ENCODE results near the gene SH3GL2.
A peak's percentile ranks its signal among the peaks of the same experiment; 100 is the strongest.

SH3GL2 gene

DNA sequence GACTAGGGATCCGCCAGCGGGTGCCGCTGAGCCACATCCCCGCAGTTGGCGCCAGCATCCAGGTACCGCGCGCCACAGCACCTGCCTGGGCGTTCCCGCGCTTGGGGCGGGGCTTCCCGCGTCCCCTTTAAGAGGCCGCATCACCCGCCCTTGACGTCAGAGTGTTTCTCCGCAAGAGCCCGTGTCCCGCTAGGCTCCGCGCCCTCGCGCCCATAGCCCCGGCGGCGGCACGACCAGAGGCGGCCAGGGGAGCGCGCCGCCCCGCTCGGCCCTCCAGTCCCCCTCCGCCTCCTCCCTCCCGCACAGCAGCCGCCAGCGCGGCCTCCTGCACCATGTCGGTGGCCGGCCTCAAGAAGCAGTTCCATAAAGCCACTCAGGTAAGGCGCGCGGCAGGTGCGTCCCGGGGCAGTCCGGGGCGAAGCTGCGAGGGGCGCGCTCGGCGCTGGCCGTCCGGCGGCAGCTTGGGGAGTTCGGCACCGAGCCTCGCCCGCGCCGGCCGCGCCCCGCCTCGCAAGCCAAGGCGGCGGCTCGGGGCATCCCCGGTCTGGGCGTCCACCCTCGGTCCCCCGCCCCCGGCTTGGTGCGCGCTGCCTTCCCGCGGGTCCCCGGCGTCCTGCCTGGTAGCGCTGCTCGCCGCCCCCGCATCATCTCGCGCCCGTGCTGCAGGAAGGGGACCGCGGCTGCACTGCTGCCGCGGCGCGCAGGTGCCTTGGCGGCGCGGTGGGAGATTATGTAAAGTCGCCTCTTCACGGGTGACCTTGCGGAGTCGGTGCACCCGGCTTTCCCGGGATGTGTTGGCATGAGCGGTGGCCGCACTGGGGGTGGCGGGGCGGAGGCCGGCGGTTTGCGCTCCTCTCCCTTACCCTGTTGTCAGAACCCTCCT, at the start of gene SH3GL2:
SH3GL2 (plus strand) TSS at position 156 of the 883 bp plus-strand sequence.
- DNase-seq (ENCODE audit: low read depth), result no peak

GRCh38 chr9:17531642-17532254, 47.1 kb upstream of the SH3GL2 start:
- peak; percentile 26 for DNase-seq (ENCODE audit: low read depth)

DNA sequence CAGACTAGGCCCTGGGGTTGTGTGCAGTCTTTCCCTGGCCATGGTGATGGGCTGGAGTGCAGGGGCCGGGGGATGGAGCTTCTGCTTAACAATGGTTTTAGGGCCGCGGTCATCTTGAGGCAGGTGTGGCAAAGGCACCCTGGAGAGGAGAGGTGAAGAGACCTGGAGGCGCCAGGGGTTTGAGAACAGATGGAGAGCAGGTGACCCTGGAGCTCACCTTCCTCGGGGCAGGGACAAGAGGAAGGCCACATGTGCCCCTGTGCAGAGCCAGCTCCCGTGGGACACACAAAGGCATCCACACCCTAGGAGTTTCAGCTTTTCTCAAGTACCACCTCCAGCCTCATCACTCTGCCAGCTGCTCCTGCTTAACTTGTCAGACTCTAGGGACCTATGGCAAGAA, 46.4 kb upstream of the SH3GL2 start:
- no peak for DNase-seq (ENCODE audit: low read depth)

DNA sequence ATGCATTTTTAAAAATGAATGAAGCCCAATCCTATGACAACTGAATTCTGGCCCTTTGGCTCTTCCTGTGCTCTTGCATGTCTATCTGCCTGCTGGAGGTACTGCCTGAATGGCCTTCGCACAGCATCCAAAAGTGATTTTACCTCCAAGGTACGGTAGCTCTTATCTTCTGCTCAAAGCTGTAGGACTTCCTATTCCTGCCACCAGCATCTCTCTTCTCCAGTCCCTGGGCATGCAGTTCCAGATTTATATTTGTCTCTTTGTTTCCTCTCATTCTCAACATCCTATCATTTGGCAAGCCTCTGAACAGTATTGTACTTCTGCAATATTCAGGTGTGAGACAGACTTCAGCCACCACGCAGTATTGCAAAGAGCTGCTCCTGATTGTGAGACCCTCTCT, 43.7 kb upstream of the SH3GL2 start:
- no peak for DNase-seq (ENCODE audit: low read depth)

DNA sequence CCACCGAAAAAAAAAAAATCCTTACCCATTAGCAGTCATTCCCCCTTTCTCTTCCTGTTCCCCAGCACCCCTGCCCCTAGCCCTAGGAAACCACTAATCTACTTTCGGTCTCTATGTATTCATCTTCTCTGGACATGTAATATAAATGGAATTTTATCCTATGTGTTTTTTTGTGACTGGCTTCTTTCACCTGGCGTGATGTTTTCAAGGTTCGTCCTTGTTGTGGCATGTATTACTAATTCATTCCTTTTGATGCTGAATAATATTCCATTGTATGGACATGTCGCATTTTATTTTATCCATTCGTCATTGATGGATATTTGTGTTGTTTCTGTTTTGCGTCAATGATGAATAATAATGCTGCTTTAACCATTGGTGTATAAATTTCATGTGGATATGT, 42.8 kb upstream of the SH3GL2 start:
- no peak for DNase-seq (ENCODE audit: low read depth)

GRCh38 chr9:17551023-17551422, 27.8 kb upstream of the SH3GL2 start:
- DNase-seq (ENCODE audit: low read depth), result no peak

DNA sequence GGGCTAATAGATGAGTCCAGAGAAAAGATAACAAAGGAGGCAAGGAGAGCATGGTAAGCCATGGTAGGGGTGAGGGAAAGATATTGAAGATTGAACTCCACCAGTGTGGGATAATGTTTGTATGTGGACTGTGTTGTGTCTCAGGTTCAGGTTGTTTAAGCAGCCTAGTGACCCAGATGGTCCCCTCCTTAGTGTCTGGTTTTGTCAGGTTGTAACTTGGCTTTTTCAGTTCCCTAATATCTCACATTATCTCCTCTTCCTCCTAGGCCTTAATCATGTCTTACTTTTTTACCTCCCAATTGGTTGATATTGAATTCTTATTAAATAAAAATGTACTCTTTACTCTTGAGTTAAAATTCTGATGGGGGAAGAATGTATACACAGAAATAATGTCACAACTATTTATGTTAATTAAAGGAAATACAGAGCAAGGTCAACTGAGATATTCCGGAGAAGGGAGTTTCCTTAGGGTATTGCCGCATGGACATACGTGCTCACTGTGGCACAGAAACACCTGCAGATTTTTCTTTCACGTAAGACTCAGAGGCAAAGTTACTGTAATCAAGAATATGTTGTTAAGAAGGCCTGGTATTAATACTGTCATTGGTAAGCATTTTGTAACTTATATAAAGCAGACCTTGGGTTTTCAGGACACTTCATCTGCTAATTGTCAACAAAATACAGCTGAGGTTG, 23.4 kb upstream of the SH3GL2 start:
- DNase-seq (ENCODE audit: low read depth), result no peak

DNA sequence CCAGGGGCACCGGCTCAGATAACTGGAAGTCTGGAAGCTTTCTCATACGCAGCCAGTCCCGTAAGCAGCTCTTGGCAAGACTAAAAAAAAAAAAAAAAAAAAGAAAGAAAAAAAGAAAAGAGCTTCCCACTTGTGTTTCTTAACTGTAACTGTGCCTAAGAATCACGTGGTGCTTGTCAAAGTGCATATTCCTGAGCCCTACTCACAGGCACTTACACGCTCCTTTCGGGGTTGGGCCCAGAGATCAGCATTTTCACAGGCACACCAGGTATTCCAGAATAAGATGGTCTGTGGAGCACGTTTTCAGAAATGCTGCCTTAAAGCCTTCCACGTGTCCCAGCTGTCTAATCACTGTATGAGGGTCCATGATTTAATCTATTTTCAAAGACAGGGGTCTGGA, 22.6 kb upstream of the SH3GL2 start:
- no peak for DNase-seq (ENCODE audit: low read depth)

DNA sequence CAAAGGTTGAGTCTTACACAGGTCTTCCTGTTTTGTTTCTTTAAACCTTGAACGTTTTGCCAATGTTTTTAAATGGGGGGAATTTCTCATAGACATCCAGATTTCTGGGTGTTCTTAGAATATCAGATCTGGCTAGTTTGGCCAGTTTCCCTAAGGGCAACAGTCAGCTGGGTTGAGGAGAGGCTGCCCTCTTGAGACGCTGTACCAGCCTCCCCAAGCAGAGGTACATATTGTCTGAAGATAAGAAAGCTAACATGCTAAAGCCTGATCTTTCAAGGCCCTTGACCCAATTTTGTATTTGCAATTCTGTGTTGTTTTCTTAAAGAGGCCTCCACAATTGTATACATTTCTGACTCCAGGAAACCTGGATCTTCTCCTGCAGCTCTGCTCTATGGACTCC, 21.9 kb upstream of the SH3GL2 start:
- no peak for DNase-seq (ENCODE audit: low read depth)

GRCh38 chr9:17571825-17572224, 7.0 kb upstream of the SH3GL2 start:
- DNase-seq (ENCODE audit: low read depth), result no peak

GRCh38 chr9:17574342-17574741, 4.5 kb upstream of the SH3GL2 start:
- no peak for DNase-seq (ENCODE audit: low read depth)

DNA sequence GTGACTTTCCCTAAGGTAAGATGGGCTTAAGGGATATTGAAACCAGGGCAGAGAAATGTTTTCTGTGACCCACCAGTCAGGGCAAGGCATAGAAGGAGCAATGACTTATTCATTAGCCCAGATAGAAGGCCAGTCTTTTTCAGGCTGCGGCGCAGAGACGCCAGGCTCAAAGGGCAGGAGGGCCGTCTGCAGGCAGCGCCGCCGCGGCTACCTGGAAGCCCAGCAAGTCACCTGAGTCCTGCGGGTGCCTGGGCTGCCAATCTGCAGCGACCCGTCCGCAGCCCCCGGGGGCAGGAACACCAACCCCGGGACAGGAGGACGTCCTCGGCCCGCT, 322 bp upstream of the SH3GL2 start:
- no peak for DNase-seq (ENCODE audit: low read depth)

- DNase-seq (ENCODE audit: low read depth), result no peak
Measured at GRCh38 chr9:17580119-17580518, 1.3 kb downstream of the SH3GL2 start.

GRCh38 chr9:17587113-17587512, 8.2 kb downstream of the SH3GL2 start:
- DNase-seq (ENCODE audit: low read depth), result no peak

DNA sequence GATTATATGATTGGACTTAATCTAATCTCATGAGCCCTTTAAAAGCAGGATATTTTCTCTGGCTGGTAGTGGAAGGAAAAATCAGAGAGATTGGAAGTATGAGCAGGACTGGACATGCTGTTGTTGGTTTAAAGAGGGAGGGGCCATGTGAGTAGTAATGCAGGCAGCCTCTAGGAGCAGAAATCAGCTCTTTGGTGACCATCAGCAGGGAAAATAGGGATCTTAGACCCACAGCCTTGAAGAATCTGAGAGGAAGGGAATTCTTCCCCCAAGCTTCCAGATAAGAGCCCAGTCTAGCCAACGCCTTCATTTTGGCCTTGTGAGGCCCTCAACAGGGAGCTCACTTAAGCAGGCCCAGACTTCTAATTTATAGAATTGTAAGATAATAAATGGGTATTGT, 9.5 kb downstream of the SH3GL2 start:
- DNase-seq (ENCODE audit: low read depth), result no peak

DNA sequence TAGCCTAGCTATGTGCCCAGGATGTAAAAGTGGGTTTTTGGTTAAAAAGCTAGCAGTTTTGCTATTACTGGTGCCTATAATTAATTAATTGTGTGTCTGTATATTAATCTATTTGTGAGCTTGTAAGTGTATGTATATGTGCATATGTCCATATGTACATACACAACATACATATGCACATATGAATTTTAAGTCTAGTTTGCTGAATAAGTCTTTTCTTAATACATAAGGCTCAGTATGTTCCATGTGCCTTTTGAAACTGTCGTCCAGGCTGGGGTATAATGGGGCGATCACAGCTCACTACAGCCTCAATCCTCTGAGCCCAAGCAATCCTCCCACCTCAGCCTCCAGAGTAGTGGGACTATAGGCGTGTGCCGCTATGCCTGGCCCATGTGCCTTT, 10.1 kb downstream of the SH3GL2 start:
- DNase-seq (ENCODE audit: low read depth), result no peak

GRCh38 chr9:17589771-17590170, 10.9 kb downstream of the SH3GL2 start:
- DNase-seq (ENCODE audit: low read depth), result no peak

DNA sequence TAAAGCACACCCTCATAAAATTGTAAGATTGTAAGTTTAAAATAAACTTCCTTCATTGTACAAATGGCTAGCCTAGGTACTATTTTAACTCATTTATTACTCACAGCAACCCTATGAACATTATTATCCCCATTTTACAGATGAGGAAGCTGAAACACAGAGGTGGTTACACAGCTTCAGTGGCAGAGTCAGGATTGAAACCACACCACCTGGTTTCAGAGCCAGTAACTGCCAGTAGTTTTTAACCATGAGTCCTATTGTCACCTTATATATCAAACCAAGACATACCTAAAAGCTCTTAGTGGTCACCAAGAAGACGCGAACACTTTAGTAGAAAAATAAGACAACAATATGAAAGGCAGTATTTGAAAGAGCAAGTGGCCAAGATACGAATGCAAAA, 16.1 kb downstream of the SH3GL2 start:
- DNase-seq (ENCODE audit: low read depth), result no peak

- no peak for DNase-seq (ENCODE audit: low read depth)
Measured at GRCh38 chr9:17597977-17598376, 19.1 kb downstream of the SH3GL2 start.

- peak; percentile 23 for DNase-seq (ENCODE audit: low read depth)
Measured at GRCh38 chr9:17600962-17601593, 22.2 kb downstream of the SH3GL2 start.

GRCh38 chr9:17604556-17604955, 25.7 kb downstream of the SH3GL2 start:
- DNase-seq (ENCODE audit: low read depth), result no peak

GRCh38 chr9:17609312-17610005, 30.6 kb downstream of the SH3GL2 start:
- no peak for DNase-seq (ENCODE audit: low read depth)
